Lung (tissue), 12 donors: Measurements from ENCODE around the gene MIA. TPM values are rescaled to one million over a fixed set of nuclear protein-coding genes. Genes with fewer than 3 reads are reported as not detected.

ENCODE experiments used
- ATAC-seq: fragments of 200-7000 bp; cut with Tn5 transposase; one replicate; pipeline ENCODE4 v1.9.1; 2020; ENCODE audit warnings: moderate number of reproducible peaks; ENCODE audit not compliant: insufficient read depth, low FRiP score
- DNase-seq, 3 donors: peaks; one replicate each; pipeline ENCODE4 v3.0.0-alpha.2; 2013 to 2017
- H3K27ac ChIP-seq, 2 donors: one replicate each; pipeline ENCODE4 v1.5.1; 2013; ENCODE audit warnings: mild to moderate bottlenecking in 2 of 2, moderate library complexity in 2 of 2, control low read depth in 1 of 2, inconsistent platforms in 1 of 2, low read depth in 1 of 2, low read length in 1 of 2
- H3K27me3 ChIP-seq, 3 donors: one replicate each; pipeline ENCODE4 v1.5.1; 2013; ENCODE audit warnings: low read length in 2 of 3; ENCODE audit not compliant: control insufficient read depth in 3 of 3, insufficient read depth in 3 of 3
- H3K36me3 ChIP-seq, 4 donors: one replicate each; pipeline ENCODE4 v1.5.1; 2013; ENCODE audit warnings: low read length in 4 of 4, mild to moderate bottlenecking in 1 of 4, moderate library complexity in 1 of 4; ENCODE audit not compliant: control insufficient read depth in 4 of 4, insufficient read depth in 4 of 4
- H3K4me1 ChIP-seq, 5 donors: one replicate each; pipeline ENCODE4 v1.5.1; 2013; ENCODE audit warnings: low read length in 5 of 5, mild to moderate bottlenecking in 2 of 5, moderate library complexity in 1 of 5; ENCODE audit not compliant: control insufficient read depth in 5 of 5, insufficient read depth in 5 of 5
- H3K4me3 ChIP-seq: one replicate; pipeline ENCODE4 v1.5.1; 2013; ENCODE audit warnings: mild to moderate bottlenecking, control low read depth, moderate library complexity
- H3K9ac ChIP-seq, 2 donors: one replicate each; pipeline ENCODE4 v1.5.1; 2013; ENCODE audit warnings: low read length in 2 of 2, control low read depth in 1 of 2; ENCODE audit not compliant: insufficient read depth in 1 of 2
- H3K9me3 ChIP-seq, 4 donors: one replicate each; pipeline ENCODE4 v1.5.1; 2013; ENCODE audit warnings: low read length in 3 of 4, mild to moderate bottlenecking in 1 of 4, moderate library complexity in 1 of 4; ENCODE audit not compliant: control insufficient read depth in 4 of 4, insufficient read depth in 3 of 4
- CTCF ChIP-seq: IDR thresholded peaks from 2 replicates; pipeline ENCODE4 v1.5.1; 2012; ENCODE audit warnings: mild to moderate bottlenecking; ENCODE audit errors: control extremely low read depth, extremely low read depth
- WGBS, 2 donors: extraction: QIAGEN DNeasy Blood & Tissue Kit; methylation state at CpG; one replicate each; pipeline ENCODE4 v1.1.7; 2013; 5-methylcytosine and 5-hydroxymethylcytosine counted together
- polyA plus RNA-seq, 2 donors: library from polyadenylated mRNA; stranded (reverse); fragments of 200-250 nt; gene quantifications; one replicate each; pipeline ENCODE4 v1.2.1, GENCODE V29; 2013
- total RNA-seq, 2 donors: library from RNA; depleted of rRNA in 1 of 2; stranded (reverse); fragments of >200 nt in 1 of 2; gene quantifications; one replicate each; pipeline ENCODE4 v1.2.1, GENCODE V29; 2014 to 2021
- donor health status: control.
- donor health status: control.
- donor health status: Bipolar disorder and iron deficiency.
- donor health status: healthy.
- donor health status: DM: yes; HTN: yes; CAD: no.

The MIA gene
- total and polyA plus RNA-seq, 4 donors = 0.75 to 4.6 (median 3.2) TPM; not detected in 1

- no peak for TF ChIP-seq CTCF
- peaks cover 37 to 67% (median 56%) of the 10 kb centered on the region in 4 donors for H3K36me3 ChIP-seq
- DNase-seq (no peak), ATAC-seq (no peak)
- H3K27ac ChIP-seq = no peak overlapping the region
- no peak overlapping the region for H3K9ac ChIP-seq
- 77 to 94% methylated on average over 13 of the region's 13 CpGs for WGBS, 2 donors
- H3K4me1 ChIP-seq = no peaks in the 10 kb centered on the region
- H3K27me3 ChIP-seq = no peaks in the 10 kb centered on the region
- no peak overlapping the region for H3K4me3 ChIP-seq
- peaks cover 0 to 2% (median 0%) of the 10 kb centered on the region in 4 donors for H3K9me3 ChIP-seq
These were observed 42.2 kb upstream of the MIA start for GRCh38 chr19:40733149-40733548.

- WGBS, 2 donors = 83 to 97% methylated on average over 11 of the region's 11 CpGs
- DNase-seq (no peak), ATAC-seq (no peak)
- no peak overlapping the region for H3K9ac ChIP-seq
- H3K27me3 ChIP-seq = no peaks in the 10 kb centered on the region
- H3K27ac ChIP-seq = peak overlapping the region in 1 of 2 donors; percentile 71
- no peaks in the 10 kb centered on the region for H3K9me3 ChIP-seq
- peaks cover 0 to 2% (median 0%) of the 10 kb centered on the region in 5 donors for H3K4me1 ChIP-seq
- TF ChIP-seq CTCF = no peak
- peaks cover 48 to 75% (median 50%) of the 10 kb centered on the region in 4 donors for H3K36me3 ChIP-seq
- no peak overlapping the region for H3K4me3 ChIP-seq
These were observed 40.1 kb upstream of the MIA start for GRCh38 chr19:40735013-40735771.

- TF ChIP-seq CTCF = no peak
- peaks cover 0 to 2% (median 0%) of the 10 kb centered on the region in 5 donors for H3K4me1 ChIP-seq
- H3K36me3 ChIP-seq = peaks cover 36 to 70% (median 40%) of the 10 kb centered on the region in 4 donors
- no peaks in the 10 kb centered on the region for H3K9me3 ChIP-seq
- DNase-seq = no peak
- ATAC-seq = no peak
- no peak overlapping the region for H3K4me3 ChIP-seq
- no peak overlapping the region for H3K9ac ChIP-seq
- 83 to 99% methylated on average over 7 to 9 of the region's 9 CpGs for WGBS, 2 donors
- H3K27ac ChIP-seq = peak overlapping the region in 1 of 2 donors; percentile 0
- H3K27me3 ChIP-seq = no peaks in the 10 kb centered on the region
These were observed 38.7 kb upstream of the MIA start for GRCh38 chr19:40736661-40737060.
